ENCODE results near the gene SAMD7. TPM values are rescaled to one million over a fixed set of nuclear protein-coding genes. Genes with fewer than 3 reads are reported as not detected.
A peak's percentile ranks its signal among the peaks of the same experiment; 100 is the strongest.

SAMD7 gene
- total and polyA plus RNA-seq, 9 of the 15 experiments (the other 6 are each of a cell fraction or from before 2014, with no cell fraction given): not detected

GRCh38 chr3:169914321-169914720 lies 2.9 kb downstream of the SAMD7 start:
- Histone ChIP-seq H4K20me1 (replicated peaks; ENCODE audit: control insufficient read depth, insufficient read depth, low read length) (no peaks in the 10 kb centered on the region), H3K9me1 (ENCODE audit: control insufficient read depth, insufficient read depth, low read length) (no peaks in the 10 kb centered on the region), H3K27ac (ENCODE audit: extremely low read depth, low read depth, low read length) (no peak overlapping the region), H3K4me3 (no peak overlapping the region), H3K79me2 (ENCODE audit: control insufficient read depth, insufficient read depth, low read length) (no peaks in the 10 kb centered on the region), H3K4me1 (replicated peaks in 1 of 2; ENCODE audit: control insufficient read depth in 2 of 2, insufficient read depth in 2 of 2, low read length in 2 of 2) (0 out of 5 replicates have a peak, but pooled peaks cover 0 to 10% of the 10 kb centered on the region in 2 experiments), H2AFZ (ENCODE audit: low read depth, low read length) (peak overlapping the region; percentile 36; the same call in 1 of the 2 replicates), H3K9me3 (replicated peaks; ENCODE audit: control insufficient read depth, insufficient read depth, low read depth, low read length) (no peaks in the 10 kb centered on the region), H3K36me3 (ENCODE audit: control insufficient read depth, insufficient read depth, low read length) (no peaks in the 10 kb centered on the region), H3K4me2 (ENCODE audit: insufficient read depth, low read length) (no peak overlapping the region), H3K9ac (ENCODE audit: insufficient read depth in 1 of 2, low read depth in 2 of 2, low read length in 2 of 2) (no peak overlapping the region), H3K27me3 (ENCODE audit: control insufficient read depth in 2 of 2, insufficient read depth in 2 of 2, low read length in 2 of 2) (no peaks in the 10 kb centered on the region)
- FAIRE-seq (no peak), ATAC-seq (no peak), DNase-seq (ENCODE audit: extremely low read depth in 1 of 4, low spot score in 3 of 4) (peak in 1 of 4 experiments; percentile 17)
- in situ Hi-C loops (cut with MboI) (no loop called here), intact Hi-C loops (cut with micrococcal nuclease) (no loop called here)
- ChIA-PET CTCF (ENCODE audit: low intra/inter-chr PET ratio) (no interaction called here), POLR2A (interaction anchor here (0.9 to 1.3 kb wide), 2 partner anchors 18 to 21 kb away, joined by 3 to 4 read pairs; no protein-coding TSS in a partner anchor)
- 10% methylated on average over 2 of the region's 2 CpGs for WGBS (ENCODE audit: insufficient coverage, low coverage, missing lambda C conversion rate)
- TF ChIP-seq FOSL1 (tag; conservative IDR thresholded peaks at IDR 0.05) (peak; percentile 75), ZNF232 (CRISPR knock-in tag; IDR thresholded peaks at IDR 0.05) (no peak), JUND (IDR thresholded peaks at IDR 0.05; ENCODE audit: borderline replicate concordance, low read depth, low read length) (peak; percentile 51; the same call in 1 of the 2 replicates), JUND (tag; IDR thresholded peaks at IDR 0.05; ENCODE audit: borderline replicate concordance, low read depth, low read length) (peak; percentile 66; the same call in 2 of the 3 replicates)
- TF ChIP-seq, protein P1, sequence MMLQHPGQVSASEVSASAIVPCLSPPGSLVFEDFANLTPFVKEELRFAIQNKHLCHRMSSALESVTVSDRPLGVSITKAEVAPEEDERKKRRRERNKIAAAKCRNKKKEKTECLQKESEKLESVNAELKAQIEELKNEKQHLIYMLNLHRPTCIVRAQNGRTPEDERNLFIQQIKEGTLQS (IDR thresholded peaks at IDR 0.05): peak; percentile 56
- TF ChIP-seq, protein P1 (CRISPR knock-in tag; conservative IDR thresholded peaks at IDR 0.05): no peak
- no TSS peak for BruUV-seq (replicated peaks)

All from K562 (cell line).